CD4-positive, alpha-beta T cell treated with Interleukin-6 at 100 ng/mL for 8 hours (primary cell): Measurements from ENCODE around the gene YIPF4.
"Not testable (repeated sequence)": the region's sequence is repeated elsewhere in the genome, so short reads cannot be mapped to it uniquely, and the experiment has no call there.

ENCODE experiments used
- DNase-seq: peaks from one replicate; pipeline ENCODE4 v3.0.0-alpha.2; 2020; ENCODE audit warnings: mixed read lengths, low spot score

YIPF4 gene

GRCh38 chr2:32277674-32278477, at the start of gene YIPF4:
YIPF4 (plus strand) TSS chr2:32277904; CDS start chr2:32278156, 252 bp downstream.
- peak; percentile 85 for DNase-seq

GRCh38 chr2:32228181-32228580, 49.5 kb upstream of the YIPF4 start:
- no peak for DNase-seq

DNA sequence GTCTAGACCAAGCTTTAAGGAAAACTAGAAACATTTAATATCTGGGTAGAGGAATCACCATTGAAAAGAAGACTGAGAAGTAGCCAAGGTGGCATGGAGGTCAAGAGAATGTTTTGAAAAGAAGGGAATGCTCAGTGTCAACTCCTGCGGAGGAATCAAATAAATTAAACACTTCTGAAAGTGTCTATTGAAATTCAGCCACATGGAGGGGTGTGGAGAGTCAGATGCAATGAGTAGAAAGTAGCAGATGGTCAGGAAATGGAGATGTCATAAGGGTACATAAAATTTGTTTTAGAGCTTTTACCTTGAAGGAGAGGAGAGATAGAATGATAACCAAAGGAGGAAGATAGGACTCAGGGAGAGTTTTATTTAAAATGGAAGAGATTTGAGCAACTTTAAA, 48.1 kb upstream of the YIPF4 start:
- DNase-seq: no peak

DNA sequence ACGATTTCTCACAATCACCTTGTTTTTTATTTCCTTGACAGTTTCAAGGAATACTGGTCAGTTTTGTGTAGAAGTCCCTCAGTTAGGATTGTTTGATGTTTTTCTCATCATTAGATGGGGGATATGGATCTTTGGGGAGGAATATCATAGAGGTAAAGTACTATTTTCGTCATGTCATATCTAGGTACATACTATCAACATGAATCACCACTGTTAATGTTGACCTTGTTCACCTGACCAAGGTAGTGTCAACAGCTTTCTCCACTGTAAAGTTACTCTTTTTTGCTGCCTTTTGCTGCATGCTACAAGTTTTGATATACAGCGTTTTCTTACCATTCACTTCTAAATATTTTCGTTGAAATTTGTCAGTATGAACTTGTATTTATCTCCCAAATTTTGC, 45.7 kb upstream of the YIPF4 start:
- no peak for DNase-seq

DNA sequence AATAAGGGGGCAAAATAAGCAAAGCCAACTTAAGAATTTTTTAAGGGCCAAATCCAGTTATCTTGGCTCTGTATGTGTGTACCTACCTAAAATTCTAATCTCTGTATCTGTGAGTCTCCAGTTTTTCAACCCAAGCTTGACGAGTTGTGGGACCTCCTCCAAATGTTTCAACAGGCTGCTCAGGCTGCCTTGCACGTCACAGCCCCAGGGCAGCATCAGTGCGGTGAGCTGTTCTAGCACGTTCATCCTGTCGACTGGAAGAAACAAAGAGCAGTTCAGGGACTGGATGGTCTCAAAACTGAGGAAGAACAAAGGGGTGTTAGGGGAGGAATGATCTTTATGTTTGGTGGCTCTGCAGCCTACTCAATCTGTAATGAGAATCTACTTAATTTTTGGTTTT, 42.4 kb upstream of the YIPF4 start:
- no peak for DNase-seq

DNA sequence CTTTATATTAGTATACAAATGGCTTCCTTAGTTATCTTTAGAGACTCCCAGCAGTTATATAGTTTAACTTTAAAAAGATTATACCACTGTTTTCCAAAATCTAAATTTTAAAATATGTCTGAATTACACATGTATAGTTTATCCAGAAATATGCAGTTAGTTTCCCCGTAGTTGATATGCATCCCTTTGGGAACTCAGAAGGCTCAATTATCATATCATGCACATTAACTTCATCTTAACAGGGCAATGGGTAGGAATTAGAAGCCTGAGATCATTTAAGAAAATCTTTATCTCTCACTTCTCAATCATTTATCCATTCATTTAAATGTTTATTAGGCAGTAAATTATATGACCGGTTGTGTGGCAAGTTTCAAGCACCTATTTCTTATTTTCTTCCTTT, 40.2 kb upstream of the YIPF4 start:
- DNase-seq: no peak

DNA sequence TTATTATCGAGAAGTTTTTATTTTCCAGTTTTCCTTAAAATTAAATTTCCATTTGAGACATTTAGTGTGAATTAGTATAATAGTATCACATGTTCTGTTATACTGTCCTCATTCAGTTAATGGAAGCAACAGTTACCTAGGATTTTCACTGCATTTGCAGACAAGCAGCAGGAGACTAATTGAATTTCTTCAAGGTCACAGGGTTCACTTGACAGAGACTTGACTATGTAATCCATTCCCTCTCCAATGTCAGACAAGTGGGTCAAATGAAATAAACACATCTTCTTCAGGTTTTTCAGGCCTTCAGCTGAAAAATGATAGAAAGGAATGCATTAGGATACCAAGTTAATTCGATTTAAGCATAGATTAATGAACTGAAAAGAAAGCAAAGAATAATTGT, 39.7 kb upstream of the YIPF4 start:
- DNase-seq: no peak

GRCh38 chr2:32242331-32242730, 35.4 kb upstream of the YIPF4 start:
- no peak for DNase-seq

DNA sequence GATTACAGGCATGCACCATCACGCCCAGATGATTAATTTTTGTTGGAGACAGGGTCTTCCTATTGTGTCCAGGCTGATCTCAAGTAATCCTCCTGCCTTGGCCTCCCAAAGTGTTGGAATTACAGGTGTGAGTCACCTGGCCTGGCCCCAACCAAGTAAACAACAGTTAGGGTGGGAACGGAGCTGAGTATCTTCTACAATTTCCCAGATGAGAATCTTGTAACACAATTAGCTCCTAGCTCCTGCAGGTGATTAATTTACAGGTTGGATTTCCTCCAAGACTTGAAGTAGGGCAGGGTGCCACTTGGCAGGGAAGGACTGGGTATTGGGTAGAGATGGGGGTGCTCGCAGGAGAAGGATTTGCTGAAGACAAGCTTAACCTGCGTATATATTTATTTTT, 30.8 kb upstream of the YIPF4 start:
- DNase-seq: no peak

DNA sequence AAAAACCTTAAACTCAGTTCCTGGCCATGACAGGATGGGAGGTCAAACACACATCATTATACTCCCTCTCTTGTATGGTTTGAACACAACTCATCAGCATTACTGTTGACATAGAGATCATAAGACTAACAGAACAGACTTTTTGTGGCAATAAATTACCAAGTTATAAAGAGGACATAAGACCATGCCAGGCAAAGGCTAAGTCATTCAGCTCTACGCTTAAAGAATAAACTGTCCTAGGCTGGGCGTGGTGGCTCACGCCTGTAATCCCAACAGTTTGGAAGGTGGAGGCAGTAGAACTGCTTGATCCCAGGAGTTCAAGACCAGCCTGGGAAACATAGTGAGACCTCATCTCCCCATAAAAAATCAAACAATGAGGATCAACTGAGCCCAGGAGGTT, 29.4 kb upstream of the YIPF4 start:
- no peak for DNase-seq

GRCh38 chr2:32249731-32250236, 27.9 kb upstream of the YIPF4 start:
- DNase-seq: no peak

- DNase-seq: no peak
Measured at GRCh38 chr2:32250290-32250689, 27.4 kb upstream of the YIPF4 start.

DNA sequence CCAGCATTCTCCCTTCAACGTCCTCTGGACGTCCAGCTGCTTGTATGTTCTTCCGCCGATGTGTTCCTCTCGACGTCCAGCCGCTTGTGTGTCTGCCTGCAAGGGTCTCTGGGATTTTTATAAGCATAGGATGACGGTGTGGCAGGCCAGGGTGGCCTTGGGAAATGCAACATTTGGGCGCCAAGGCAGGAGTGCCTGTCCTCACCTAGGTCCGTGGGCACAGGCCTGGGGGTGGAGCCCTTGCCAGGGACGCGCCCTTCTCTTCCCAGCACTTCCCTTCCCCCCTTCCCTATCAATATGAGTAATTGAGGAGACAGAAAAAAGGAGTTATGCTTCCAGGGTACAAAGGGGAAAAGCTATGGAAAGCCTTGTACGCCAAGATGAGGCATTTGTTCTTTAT, 19.5 kb upstream of the YIPF4 start:
- no peak for DNase-seq

- DNase-seq: no peak
Measured at GRCh38 chr2:32260376-32260775, 17.3 kb upstream of the YIPF4 start.

GRCh38 chr2:32262105-32262504, 15.6 kb upstream of the YIPF4 start:
- no peak for DNase-seq

DNA sequence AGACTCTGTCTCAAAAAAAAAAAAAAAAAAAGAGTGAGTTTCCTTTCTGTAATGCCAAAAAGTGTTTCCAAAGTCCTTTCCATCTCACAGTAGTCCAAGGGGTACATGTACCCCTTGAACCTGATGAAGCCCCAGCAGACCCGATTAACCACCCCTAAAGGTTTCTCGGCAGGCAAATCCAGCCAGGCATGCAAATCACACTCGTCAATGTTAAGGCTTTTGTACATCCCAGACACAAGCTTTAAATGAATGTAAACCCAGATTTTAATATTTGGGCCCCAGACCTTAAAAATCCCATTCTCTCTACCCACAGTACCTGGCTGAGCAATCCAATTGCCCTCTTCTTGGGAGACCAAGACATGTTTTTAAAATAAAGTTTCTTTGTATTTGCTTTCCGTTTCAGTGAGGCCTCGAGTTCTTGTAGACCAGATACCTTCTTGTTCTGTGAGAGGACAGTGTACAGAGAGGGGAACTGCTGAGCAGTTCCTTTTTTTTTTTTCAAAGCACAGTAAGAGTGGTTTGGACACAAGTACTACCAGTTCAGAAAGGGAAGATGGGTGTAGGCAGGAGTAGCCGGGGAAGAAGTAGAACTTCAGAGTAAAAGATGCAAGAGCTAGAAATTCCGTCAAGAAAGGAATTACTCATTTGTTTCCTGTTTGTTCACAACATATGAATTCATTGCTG, 13.1 kb upstream of the YIPF4 start, which contains the start of gene NLRC4:
Gene NLRC4 (minus strand): TSS at position 465 of the 684 bp plus-strand sequence. CDS start 8,111 bp downstream, outside the sequence.
- no peak for DNase-seq

DNA sequence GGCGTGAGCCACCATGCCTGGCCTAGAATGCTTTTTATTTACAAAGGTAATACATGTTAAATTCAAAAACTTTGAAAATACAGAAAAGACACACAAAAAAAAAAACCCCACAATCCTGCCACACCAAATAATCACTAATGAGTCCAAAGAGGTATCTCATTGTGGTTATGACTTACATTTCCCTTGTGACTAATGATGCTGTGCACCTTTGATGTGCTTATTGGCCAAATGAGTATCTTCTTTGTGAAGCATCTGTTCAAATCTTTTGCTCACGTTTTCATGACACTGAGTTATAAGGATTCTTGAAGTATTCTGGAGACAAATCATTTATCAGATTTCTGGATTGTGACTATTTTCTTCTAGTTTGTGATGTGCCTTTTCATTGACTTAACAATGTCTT, 6.6 kb upstream of the YIPF4 start:
- no peak for DNase-seq

DNA sequence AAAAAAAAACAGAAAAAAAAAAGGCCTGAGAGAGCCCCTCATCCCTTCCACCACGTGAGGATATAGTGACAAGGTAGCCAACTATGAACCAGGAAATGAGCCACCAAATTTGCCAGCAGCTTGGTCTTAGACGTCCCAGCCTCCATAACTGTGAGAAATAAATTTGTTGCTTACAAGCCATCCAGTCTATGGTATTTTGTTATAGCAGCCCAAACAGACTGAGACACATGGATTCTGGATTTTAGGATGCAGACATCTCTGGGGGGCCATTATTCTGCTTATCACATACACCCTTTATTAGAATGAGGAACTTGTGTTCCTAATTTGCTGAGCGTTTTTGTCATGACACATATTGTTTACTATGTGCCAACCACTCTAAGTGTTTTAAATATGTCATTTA, 5.4 kb upstream of the YIPF4 start:
- DNase-seq: no peak

DNA sequence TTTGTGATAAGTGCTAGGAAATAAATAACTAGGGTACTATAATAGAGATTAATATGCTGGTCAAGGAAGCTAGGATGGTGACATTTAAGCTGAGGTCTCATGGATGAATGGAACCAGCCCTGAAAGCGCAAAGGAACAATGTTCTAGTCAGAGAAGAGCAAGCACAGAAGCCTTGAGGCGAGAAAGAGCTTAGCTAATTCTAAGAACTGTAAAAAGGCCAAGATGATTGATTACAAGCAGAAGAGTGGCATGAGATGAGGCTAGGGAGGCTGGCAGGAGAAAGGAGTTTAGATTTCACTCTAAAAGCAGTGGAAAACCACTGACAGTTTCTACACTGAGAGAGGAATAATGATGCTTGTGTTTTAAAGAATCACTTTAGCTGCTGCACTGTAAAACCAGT, 3.4 kb upstream of the YIPF4 start:
- DNase-seq: no peak

GRCh38 chr2:32275790-32276189, 1.9 kb upstream of the YIPF4 start:
- not testable (repeated sequence) for DNase-seq

GRCh38 chr2:32277363-32277673, 386 bp upstream of the YIPF4 start:
- no peak for DNase-seq

DNA sequence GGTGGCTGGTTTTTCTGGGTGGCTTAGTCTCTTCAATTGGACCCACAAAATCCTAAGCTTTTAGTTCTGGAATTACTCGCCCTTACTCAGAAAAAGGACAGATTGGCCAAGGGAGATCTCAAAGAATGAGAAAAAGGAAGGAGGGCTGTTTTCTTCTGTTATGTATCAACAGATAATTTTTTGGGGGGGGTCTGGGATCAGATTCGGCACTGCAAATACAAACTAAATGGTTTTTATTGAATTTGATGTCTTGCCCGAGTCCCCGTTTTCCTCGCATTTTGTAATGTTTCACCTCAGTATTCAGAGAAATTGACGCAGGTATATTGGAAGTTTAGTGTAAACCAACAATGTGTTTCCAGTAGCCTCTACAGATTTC, 762 bp downstream of the YIPF4 start:
- no peak for DNase-seq

DNA sequence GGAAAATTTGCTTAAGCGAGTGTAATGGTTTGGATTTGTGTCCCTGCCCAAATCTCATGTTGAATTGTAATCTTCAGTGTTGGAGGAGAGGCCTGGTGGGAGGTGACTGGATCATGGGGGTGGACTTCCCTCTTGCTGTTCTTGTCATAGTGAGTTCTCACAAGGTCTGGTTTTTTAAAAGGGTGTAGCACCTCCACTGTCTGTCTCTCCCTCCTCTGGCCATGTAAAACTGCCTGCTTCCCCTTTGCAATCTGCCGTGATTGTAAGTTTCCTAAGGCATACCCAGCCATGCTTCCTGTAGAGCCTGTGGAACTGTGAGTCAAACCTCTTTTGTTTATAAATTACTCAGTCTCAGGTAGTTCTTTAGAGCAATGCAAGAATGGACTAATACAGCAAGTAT, 6.6 kb downstream of the YIPF4 start:
- DNase-seq: no peak
